Aorta (tissue), 5 donors: ENCODE measurements around the gene VAMP2. TPM values are rescaled to one million over a fixed set of nuclear protein-coding genes. Genes with fewer than 3 reads are reported as not detected.
A peak's percentile ranks its signal among the peaks of the same experiment; 100 is the strongest.

Source experiments
- ATAC-seq: fragments of 200-7000 bp; cut with Tn5 transposase; one replicate; pipeline ENCODE4 v1.9.1; 2022; ENCODE audit warnings: moderate library complexity; ENCODE audit not compliant: low FRiP score
- DNase-seq, 2 donors: peaks; one replicate each; pipeline ENCODE4 v3.0.0-alpha.2; 2020
- H3K27ac ChIP-seq, 2 donors: one replicate each; pipeline ENCODE4 v1.5.1; 2013; ENCODE audit warnings: low read length in 2 of 2, mild to moderate bottlenecking in 2 of 2, moderate library complexity in 2 of 2, control low read depth in 1 of 2, inconsistent platforms in 1 of 2, low read depth in 1 of 2
- H3K27me3 ChIP-seq, 2 donors: one replicate each; pipeline ENCODE4 v1.6.1; 2013; ENCODE audit warnings: control low read depth in 1 of 2, low read length in 1 of 2, mild to moderate bottlenecking in 1 of 2, moderate library complexity in 1 of 2; ENCODE audit not compliant: insufficient read depth in 2 of 2, control insufficient read depth in 1 of 2
- H3K36me3 ChIP-seq, 2 donors: one replicate each; pipeline ENCODE4 v1.6.1; 2013; ENCODE audit warnings: control low read depth in 1 of 2, low read length in 1 of 2, mild to moderate bottlenecking in 1 of 2; ENCODE audit not compliant: insufficient read depth in 2 of 2, control insufficient read depth in 1 of 2
- H3K4me1 ChIP-seq, 2 donors: one replicate each; pipeline ENCODE4 v1.6.1; 2013; ENCODE audit warnings: low read length in 2 of 2, control low read depth in 1 of 2, mild to moderate bottlenecking in 1 of 2, moderate library complexity in 1 of 2; ENCODE audit not compliant: insufficient read depth in 2 of 2, control insufficient read depth in 1 of 2
- H3K4me3 ChIP-seq, 2 donors: one replicate each; pipeline ENCODE4 v1.5.1; 2013; ENCODE audit warnings: low read length in 2 of 2, control low read depth in 1 of 2, mild to moderate bottlenecking in 1 of 2
- H3K9me3 ChIP-seq: one replicate; pipeline ENCODE4 v1.6.1; 2013; ENCODE audit warnings: mild to moderate bottlenecking, low read length; ENCODE audit not compliant: control insufficient read depth
- WGBS, 2 donors: extraction: QIAGEN DNeasy Blood & Tissue Kit; methylation state at CpG; one replicate each; pipeline ENCODE4 v1.1.7; 2013; 5-methylcytosine and 5-hydroxymethylcytosine counted together
- intact Hi-C, 2 donors: fragments of 100-400 bp; cut with DNase I; formaldehyde crosslinking; loops; one replicate each; pipeline versions ENCODE4 v1.14.2 to v1.15.0; 2022
- polyA plus RNA-seq, 2 donors: library from polyadenylated mRNA; stranded (reverse); fragments of 200-250 nt; gene quantifications; one replicate each; pipeline ENCODE4 v1.2.3, GENCODE V29; 2013
- total RNA-seq, 2 donors: library from RNA; stranded (reverse); fragmentation: NEBNext Ultra II Directional; extraction: Animal tissue kit (Norgen Biotek cat#: 25700); gene quantifications; one replicate each; pipeline ENCODE4 v1.2.1, GENCODE V29; 2021
- donor health status: healthy with polysubstance abuse.
- donor health status: Bipolar disorder and iron deficiency.
- donor health status: DM: no; HTN: no; CAD: no.
- donor health status: DM: no; HTN: no; CAD: no.
- donor health status: DM: yes; HTN: yes; CAD: no.

VAMP2 gene
- total and polyA plus RNA-seq, 4 donors = 59.7 to 105 (median 77.1) TPM

GRCh38 chr17:8142887-8143580 lies 19.7 kb downstream of the VAMP2 start:
- H3K4me1 ChIP-seq = peaks cover 0 to 1% of the 10 kb centered on the region in 2 donors
- H3K4me3 ChIP-seq = no peak overlapping the region
- WGBS, 2 donors = 74 to 77% methylated on average over 15 of the region's 15 CpGs
- no peaks in the 10 kb centered on the region for H3K27me3 ChIP-seq
- DNase-seq = no peak
- H3K27ac ChIP-seq = no peak overlapping the region
- no peak for ATAC-seq
- no peaks in the 10 kb centered on the region for H3K9me3 ChIP-seq
- peaks cover 7 to 58% of the 10 kb centered on the region in 2 donors for H3K36me3 ChIP-seq
- intact Hi-C loops = no loop called here

DNA sequence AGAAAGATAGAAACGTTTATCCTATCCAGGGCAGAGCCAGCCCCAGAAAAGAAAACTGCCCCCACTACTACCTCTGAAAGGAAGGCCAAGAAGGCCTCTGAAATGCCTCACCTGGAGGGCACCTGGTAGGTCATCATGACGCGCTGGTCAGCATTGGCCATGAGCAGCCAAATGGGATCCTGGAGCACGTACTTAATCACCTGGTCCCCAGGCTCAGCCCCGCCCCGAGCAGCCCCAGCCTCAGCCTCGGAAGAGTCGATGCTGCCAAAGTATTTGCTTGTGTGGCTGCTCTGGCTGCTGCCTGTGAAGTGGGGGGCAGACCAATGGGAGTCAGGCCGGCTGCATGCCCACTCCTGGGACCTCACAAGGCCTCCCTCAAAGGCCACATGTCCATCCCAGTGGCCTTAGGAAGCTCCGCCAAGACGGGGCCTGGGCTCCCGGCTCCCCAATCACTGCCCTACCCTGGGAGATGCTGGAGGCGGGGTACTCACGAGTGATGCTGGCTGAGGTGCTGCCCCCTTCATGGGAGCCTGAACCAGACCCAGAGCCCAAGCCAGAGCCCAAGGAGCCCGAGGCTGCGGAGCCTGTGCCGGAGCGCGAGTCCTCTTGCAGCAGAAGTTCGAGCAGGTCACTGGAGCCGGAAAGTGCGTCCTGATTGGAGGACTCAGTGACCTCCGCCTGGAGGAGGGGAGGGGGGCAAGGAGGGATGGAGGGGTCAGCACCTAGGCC lies 20.4 kb downstream of the VAMP2 start:
- H3K27me3 ChIP-seq = no peaks in the 10 kb centered on the region
- DNase-seq (peak in 1 of 2 donors; percentile 47), ATAC-seq (no peak)
- peaks cover 0 to 1% of the 10 kb centered on the region in 2 donors for H3K4me1 ChIP-seq
- no peak overlapping the region for H3K27ac ChIP-seq
- no peaks in the 10 kb centered on the region for H3K9me3 ChIP-seq
- no peak overlapping the region for H3K4me3 ChIP-seq
- 83 to 84% methylated on average over 23 of the region's 23 CpGs for WGBS, 2 donors
- intact Hi-C loops = no loop called here
- H3K36me3 ChIP-seq = peaks cover 7 to 51% of the 10 kb centered on the region in 2 donors

DNA sequence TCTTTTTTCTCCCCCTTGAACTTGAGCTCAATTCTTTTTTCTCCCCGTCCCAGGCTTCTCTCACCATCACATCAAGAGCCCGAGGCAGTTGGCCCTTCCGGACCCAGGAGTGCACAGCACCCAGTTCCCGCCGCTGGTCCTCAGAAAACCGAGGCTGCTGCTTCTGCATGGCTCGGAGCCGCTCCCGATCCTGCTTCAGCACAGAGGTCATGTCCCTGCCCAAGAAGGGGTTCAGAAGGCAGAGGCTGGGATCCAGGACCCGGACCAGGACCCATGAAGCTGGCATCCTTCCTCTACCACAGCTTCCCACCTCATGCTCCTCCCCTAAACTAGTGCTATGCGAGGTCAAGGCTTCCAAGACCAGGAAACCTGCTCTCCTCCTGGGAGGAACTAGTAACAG lies 21.0 kb downstream of the VAMP2 start:
- intact Hi-C loops = no loop called here
- DNase-seq (no peak), ATAC-seq (no peak)
- Histone ChIP-seq H3K27me3 (no peaks in the 10 kb centered on the region), H3K4me1 (peaks cover 0 to 1% of the 10 kb centered on the region in 2 donors), H3K36me3 (peaks cover 7 to 46% of the 10 kb centered on the region in 2 donors), H3K9me3 (no peaks in the 10 kb centered on the region), H3K4me3 (no peak overlapping the region), H3K27ac (no peak overlapping the region)
- 86% methylated on average over 11 of the region's 11 CpGs for WGBS, 2 donors

DNA sequence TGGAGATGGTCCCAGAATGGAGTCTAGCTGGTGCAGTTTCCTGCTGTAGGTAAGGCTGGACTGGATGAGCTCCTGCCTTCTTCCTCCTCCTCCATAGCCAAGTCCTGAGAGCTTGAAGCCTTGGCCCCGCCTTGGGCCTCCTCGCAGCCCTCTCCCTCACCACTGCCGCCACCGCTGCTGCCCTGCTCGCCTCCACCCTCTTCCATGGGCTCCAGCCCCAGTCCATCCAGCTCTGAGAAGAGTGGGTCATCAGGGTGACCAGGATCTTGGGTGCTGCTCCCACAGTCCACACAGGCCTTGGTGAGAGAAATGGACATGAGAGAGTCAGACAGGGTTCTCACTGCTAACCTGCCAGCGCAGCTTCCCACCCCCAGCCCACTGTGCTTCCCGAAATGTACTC lies 21.7 kb downstream of the VAMP2 start:
- Histone ChIP-seq H3K4me1 (peaks cover 0 to 1% of the 10 kb centered on the region in 2 donors), H3K9me3 (no peaks in the 10 kb centered on the region), H3K4me3 (no peak overlapping the region), H3K27ac (no peak overlapping the region), H3K27me3 (no peaks in the 10 kb centered on the region), H3K36me3 (peaks cover 5 to 40% of the 10 kb centered on the region in 2 donors)
- intact Hi-C loops = no loop called here
- 87 to 91% methylated on average over 7 of the region's 7 CpGs for WGBS, 2 donors
- DNase-seq (peak in 1 of 2 donors; percentile 47), ATAC-seq (no peak)

GRCh38 chr17:8140065-8141029 lies 22.4 kb downstream of the VAMP2 start:
- intact Hi-C loops = no loop called here
- H3K36me3 ChIP-seq = peaks cover 0 to 36% of the 10 kb centered on the region in 2 donors
- no peaks in the 10 kb centered on the region for H3K9me3 ChIP-seq
- peak overlapping the region in 1 of 2 donors; percentile 5 for H3K27ac ChIP-seq
- H3K27me3 ChIP-seq = no peaks in the 10 kb centered on the region
- ATAC-seq = no peak
- 69 to 70% methylated on average over 18 of the region's 18 CpGs for WGBS, 2 donors
- peak; percentile 48 to 79 for DNase-seq
- H3K4me3 ChIP-seq = no peak overlapping the region
- H3K4me1 ChIP-seq = peaks cover 0 to 1% of the 10 kb centered on the region in 2 donors

DNA sequence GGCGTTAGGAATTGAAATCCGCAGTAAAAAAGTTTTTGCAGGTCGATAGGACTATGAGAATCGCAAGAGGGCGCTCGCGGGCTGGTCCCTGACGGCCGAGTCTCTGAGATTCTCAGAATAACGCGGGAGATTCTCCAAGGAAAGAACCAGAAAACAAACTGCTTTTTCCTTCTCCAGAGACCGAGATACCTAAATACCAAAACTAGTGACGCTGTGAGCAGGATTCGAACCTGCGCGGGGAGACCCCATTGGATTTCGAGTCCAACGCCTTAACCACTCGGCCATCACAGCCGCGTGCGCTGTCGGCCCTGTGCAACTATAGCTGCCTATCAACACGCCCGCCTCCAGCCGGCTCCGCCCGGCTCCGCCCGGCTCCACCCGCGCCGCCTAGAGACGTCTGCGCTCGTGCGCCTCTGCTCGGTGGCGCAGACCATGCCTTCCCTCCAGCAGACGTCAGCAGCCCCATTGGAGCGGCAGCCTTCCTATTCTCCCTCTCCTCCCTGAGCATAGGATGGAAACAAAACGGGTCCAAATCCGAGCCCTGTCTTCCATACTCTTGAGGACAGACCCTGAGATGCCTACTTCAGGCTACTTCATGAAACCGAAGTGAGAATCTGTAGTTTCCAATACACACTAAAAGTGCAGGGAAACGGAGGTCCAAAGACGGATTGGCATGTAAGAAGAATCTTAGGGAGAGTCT lies 23.9 kb downstream of the VAMP2 start:
- ATAC-seq (peak; percentile 95), DNase-seq (peak; percentile 97 to 98)
- no peaks in the 10 kb centered on the region for H3K27me3 ChIP-seq
- H3K27ac ChIP-seq = peak overlapping the region in 1 of 2 donors; percentile 26
- intact Hi-C loops = loop anchor here in 1 of 2 donors (1.0 to 2.0 kb wide), 3 partner anchors 20 to 48 kb away; partner anchors contain the start of gene ALOXE3
- H3K36me3 ChIP-seq = peaks cover 0 to 26% of the 10 kb centered on the region in 2 donors
- WGBS, 2 donors = 1% methylated on average over 46 of the region's 46 CpGs
- H3K9me3 ChIP-seq = no peaks in the 10 kb centered on the region
- H3K4me3 ChIP-seq = no peak overlapping the region
- H3K4me1 ChIP-seq = peaks cover 0 to 1% of the 10 kb centered on the region in 2 donors

DNA sequence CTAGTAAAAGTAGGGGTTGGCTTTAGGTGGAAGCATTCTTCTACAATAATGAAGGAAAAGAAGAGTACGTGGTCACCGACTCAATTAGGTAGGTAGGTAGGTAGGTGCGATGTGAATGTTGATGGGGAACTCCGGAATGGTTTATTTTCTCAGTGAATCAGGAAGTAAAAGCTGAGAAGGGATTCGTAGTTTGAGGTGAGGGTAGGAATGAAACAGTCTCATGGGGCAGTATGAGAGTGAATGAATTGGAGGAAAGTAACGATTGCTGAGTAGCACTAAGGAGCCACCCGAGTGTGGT lies 24.4 kb downstream of the VAMP2 start:
- Histone ChIP-seq H3K27ac (no peak overlapping the region), H3K4me3 (no peak overlapping the region), H3K9me3 (no peaks in the 10 kb centered on the region), H3K4me1 (peaks cover 0 to 1% of the 10 kb centered on the region in 2 donors), H3K36me3 (peaks cover 0 to 26% of the 10 kb centered on the region in 2 donors), H3K27me3 (no peaks in the 10 kb centered on the region)
- DNase-seq = no peak
- 0 to 3% methylated on average over 7 of the region's 7 CpGs for WGBS, 2 donors
- ATAC-seq = no peak
- intact Hi-C loops = loop anchor here in 1 of 2 donors (1.0 to 2.0 kb wide), 3 partner anchors 20 to 49 kb away; partner anchors contain the start of gene ALOXE3
